Endothelial cell of umbilical vein (primary cell): ENCODE results near the gene CALY. TPM values are rescaled to one million over a fixed set of nuclear protein-coding genes. Genes with fewer than 3 reads are reported as not detected.
A peak's percentile ranks its signal among the peaks of the same experiment; 100 is the strongest.

ENCODE experiments used
- BruUV-seq: library from RNA; stranded (reverse); fragments of 400-500 nt; replicated peaks from 2 replicates; lab custom pipeline; 2021; lab: Mats Ljungman, UMichigan
- CTCF ChIA-PET: fragments of 300-600, 350-600 bp; sonication (Branson Sonifier 250); formaldehyde crosslinking; loops from one replicate; lab custom pipeline; 2021; ENCODE audit warnings: antibody characterized with exemption, inconsistent platforms; lab: Charles Lee
- POLR2A ChIA-PET: fragments of 300-600, 350-600 bp; sonication (Branson Sonifier 250); formaldehyde crosslinking; loops from one replicate; lab custom pipeline; 2021; ENCODE audit warnings: antibody characterized with exemption, inconsistent platforms; lab: Charles Lee
- DNase-seq: peaks from one replicate; pipeline ENCODE4 v3.0.0-alpha.2; 2011; ENCODE audit warnings: low read depth, low spot score
- FAIRE-seq: peaks from 2 replicates; lab custom pipeline; 2011; peaks lifted over from hg19 to GRCh38; lab: Jason Lieb, UNC
- H2AFZ ChIP-seq: 2 replicates; pipeline ENCODE4 v1.6.0; 2012; ENCODE audit warnings: low read depth, low read length, control low read depth, inconsistent platforms
- H3K27ac ChIP-seq: 2 replicates; pipeline ENCODE4 v1.5.1; 2011; ENCODE audit warnings: low read depth, mild to moderate bottlenecking, control low read depth, low read length, moderate library complexity; ENCODE audit not compliant: insufficient read depth
- H3K27me3 ChIP-seq, 2 experiments: 2 replicates each; pipeline versions ENCODE4 v1.6.0 to v1.6.1; 2011; ENCODE audit warnings: low read length in 2 of 2, mixed read lengths in 1 of 2; ENCODE audit not compliant: control insufficient read depth in 2 of 2, insufficient read depth in 2 of 2
- H3K36me3 ChIP-seq, 2 experiments: 2 replicates in 1 of 2; 3 replicates in 1 of 2; pipeline ENCODE4 v1.5.1; 2011; ENCODE audit warnings: low read length in 2 of 2, mild to moderate bottlenecking in 1 of 2, moderate library complexity in 1 of 2; ENCODE audit not compliant: control insufficient read depth in 2 of 2, insufficient read depth in 2 of 2; ENCODE audit errors: extremely low read depth in 1 of 2
- H3K4me1 ChIP-seq: 3 replicates; pipeline ENCODE4 v1.5.1; 2011; ENCODE audit warnings: mild to moderate bottlenecking, low read length; ENCODE audit not compliant: control insufficient read depth, insufficient read depth; ENCODE audit errors: extremely low read depth
- H3K4me2 ChIP-seq: 2 replicates; pipeline ENCODE4 v1.6.1; 2011; ENCODE audit warnings: low read length, control low read depth, mixed read lengths; ENCODE audit not compliant: insufficient read depth
- H3K4me3 ChIP-seq, 3 experiments: fragments of 200-600 bp in 1 of 3; sonication (generic), shearing (Covaris generic) in 1 of 3; replicated peaks in 1 of 3; 2 replicates each; pipeline ENCODE4 v1.5.1; 2011 to 2016; ENCODE audit warnings: control low read depth in 3 of 3, low read length in 3 of 3, mild to moderate bottlenecking in 2 of 3, inconsistent platforms in 1 of 3, low read depth in 1 of 3, moderate library complexity in 1 of 3; ENCODE audit not compliant: insufficient read depth in 1 of 3
- H3K79me2 ChIP-seq: 2 replicates; pipeline ENCODE4 v1.6.0; 2012; ENCODE audit warnings: low read length, inconsistent platforms; ENCODE audit not compliant: control insufficient read depth, insufficient read depth
- H3K9ac ChIP-seq: replicated peaks from 2 replicates; pipeline ENCODE3; 2011; ENCODE audit warnings: low read length, control low read depth; ENCODE audit not compliant: insufficient read depth; ENCODE audit errors: extremely low read depth
- H3K9me1 ChIP-seq: replicated peaks from 3 replicates; pipeline ENCODE4 v1.6.0; 2011; ENCODE audit warnings: mild to moderate bottlenecking, low read length; ENCODE audit not compliant: control insufficient read depth, insufficient read depth; ENCODE audit errors: extremely low read depth
- H3K9me3 ChIP-seq: replicated peaks from 2 replicates; pipeline ENCODE4 v1.5.1; 2012; ENCODE audit warnings: low read length, inconsistent platforms; ENCODE audit not compliant: control insufficient read depth, insufficient read depth
- H4K20me1 ChIP-seq: replicated peaks from 2 replicates; pipeline ENCODE3; 2011; ENCODE audit warnings: mild to moderate bottlenecking, low read length; ENCODE audit not compliant: control insufficient read depth, insufficient read depth; ENCODE audit errors: extremely low read depth
- CTCF ChIP-seq, 2 donors: IDR thresholded peaks; 1 replicate in 1 of 2; 2 replicates in 1 of 2; pipeline ENCODE4 v1.5.1; 2011; ENCODE audit warnings: low read length in 2 of 2, mild to moderate bottlenecking in 2 of 2, moderate library complexity in 2 of 2, control low read depth in 1 of 2, inconsistent platforms in 1 of 2, low read depth in 1 of 2; ENCODE audit not compliant: insufficient read depth in 1 of 2; ENCODE audit errors: extremely low read depth in 1 of 2
- EZH2 ChIP-seq: IDR thresholded peaks from 2 replicates; pipeline ENCODE4 v1.6.1; 2012; ENCODE audit warnings: borderline replicate concordance, low read depth, mild to moderate bottlenecking, moderate library complexity, low read length, inconsistent platforms; ENCODE audit not compliant: severe bottlenecking
- dilution Hi-C: fragments of 300-500 bp; cut with MboI; formaldehyde crosslinking; loops from one replicate; pipeline ENCODE4 v1.15.0; 2019; ENCODE audit warnings: low sequenced_read_pairs; ENCODE audit not compliant: extremely low pct_ligation_motif_present
- intact Hi-C: fragments of 100-400 bp; cut with micrococcal nuclease; formaldehyde crosslinking; loops from one replicate; pipeline ENCODE4 v1.10.0; 2022
- polyA plus RNA-seq, 4 experiments: library from polyadenylated mRNA; depleted of rRNA in 3 of 4; stranded (reverse) in 3 of 4; unstranded in 1 of 4; fragments of >200 nt; gene quantifications; 2 replicates each; pipeline versions ENCODE4 v1.2.1 to v1.2.3, GENCODE V29; 2011 to 2012; ENCODE audit warnings: missing spikeins in 1 of 4
- total RNA-seq: library from RNA; stranded (reverse); gene quantifications from 2 replicates; pipeline ENCODE4 v1.2.3, GENCODE V29; 2021
- TF ChIP-seq, protein P1 (sequence below): IDR thresholded peaks from 2 replicates; pipeline ENCODE4 v1.6.1; 2011; ENCODE audit not compliant: insufficient read depth, insufficient read length

The CALY gene
- total and polyA plus RNA-seq, 2 donors (not counting 3 experiments of a cell fraction or from before 2014, with no cell fraction given), result not detected

- TF ChIP-seq CTCF (IDR thresholded peaks at IDR 0.05; ENCODE audit: extremely low read depth in 1 of 2, insufficient read depth in 1 of 2, low read depth in 1 of 2, low read length in 2 of 2) (peak; percentile 80 to 82), EZH2 (no peak)
- TF ChIP-seq, protein P1, sequence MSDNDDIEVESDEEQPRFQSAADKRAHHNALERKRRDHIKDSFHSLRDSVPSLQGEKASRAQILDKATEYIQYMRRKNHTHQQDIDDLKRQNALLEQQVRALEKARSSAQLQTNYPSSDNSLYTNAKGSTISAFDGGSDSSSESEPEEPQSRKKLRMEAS, result no peak
- FAIRE-seq (peak; percentile 84), DNase-seq (peak; percentile 77)
- no peaks in the 10 kb centered on the region for H3K9me1 ChIP-seq
- no TSS peak for BruUV-seq
- peaks cover 7% of the 10 kb centered on the region for H3K4me1 ChIP-seq
- intact Hi-C loops (loop anchor here (1.0 to 10.0 kb wide), 4 partner anchors 49 to 643 kb away; partner anchors contain the start of genes ECHS1 and MTG1), dilution Hi-C loops (no loop called here)
- peaks cover 39% of the 10 kb centered on the region for H3K79me2 ChIP-seq
- peak overlapping the region; percentile 95 for H3K9ac ChIP-seq
- POLR2A ChIA-PET, result no interaction called here
- H3K9me3 ChIP-seq, result no peaks in the 10 kb centered on the region
- peak overlapping the region; percentile 81 for H3K4me2 ChIP-seq
- no peaks in the 10 kb centered on the region for H3K27me3 ChIP-seq
- CTCF ChIA-PET, result interaction anchor here (0.7 to 1.3 kb wide), 10 partner anchors 9 to 641 kb away, joined by 3 to 9 read pairs (median 4); no protein-coding TSS in a partner anchor
- H3K36me3 ChIP-seq, result peaks cover 2 to 5% of the 10 kb centered on the region in 2 experiments
- H3K4me3 ChIP-seq, result peak overlapping the region; percentile 55 to 78 (median 75)
- peak overlapping the region; percentile 87 for H3K27ac ChIP-seq
- H4K20me1 ChIP-seq, result no peaks in the 10 kb centered on the region
- H2AFZ ChIP-seq, result no peak overlapping the region
Observed at GRCh38 chr10:133307776-133308420, 28.8 kb downstream of the CALY start.
